ENCODE measurements around the gene EPHA4. TPM values are rescaled to one million over a fixed set of nuclear protein-coding genes. Genes with fewer than 3 reads are reported as not detected.

EPHA4 gene
- total and polyA plus RNA-seq, 2 donors (not counting 1 experiment from before 2014, with no cell fraction given): 10.7 to 54.9 TPM

DNA sequence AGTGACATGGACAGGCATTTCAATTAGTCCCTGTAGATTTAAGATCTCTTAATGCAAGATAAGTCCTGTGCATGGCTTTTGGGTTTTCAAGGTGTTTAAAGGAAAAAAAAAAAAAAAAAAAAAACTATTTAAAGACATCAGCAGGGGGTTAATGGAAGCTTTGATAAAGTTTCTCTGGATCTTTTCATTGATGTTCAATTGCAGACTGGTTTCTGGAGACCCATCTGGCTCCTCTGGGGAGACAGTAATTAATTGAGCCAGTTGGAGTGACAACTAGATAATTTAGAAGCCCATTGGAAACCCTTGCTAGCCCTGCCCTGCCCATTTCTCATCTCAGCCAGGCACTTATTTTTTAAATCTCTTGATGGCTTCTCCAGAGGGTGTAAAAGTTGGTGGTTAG lies 98.7 kb downstream of the EPHA4 start:
- no peaks in the 10 kb centered on the region for H3K36me3 ChIP-seq (replicated peaks in 1 of 2; ENCODE audit: control extremely low read depth in 1 of 2, control insufficient read depth in 1 of 2, extremely low read depth in 1 of 2, insufficient read depth in 2 of 2, low read length in 1 of 2)
- no peaks in the 10 kb centered on the region for H3K27me3 ChIP-seq (replicated peaks in 1 of 4; ENCODE audit: control extremely low read depth in 1 of 4, control insufficient read depth in 3 of 4, insufficient read depth in 4 of 4, low read length in 3 of 4)
- H3K9me3 ChIP-seq (ENCODE audit: control extremely low read depth in 1 of 3, control insufficient read depth in 2 of 3, insufficient read depth in 1 of 3, low read length in 2 of 3): no peaks in the 10 kb centered on the region
- TF ChIP-seq, protein P1, sequence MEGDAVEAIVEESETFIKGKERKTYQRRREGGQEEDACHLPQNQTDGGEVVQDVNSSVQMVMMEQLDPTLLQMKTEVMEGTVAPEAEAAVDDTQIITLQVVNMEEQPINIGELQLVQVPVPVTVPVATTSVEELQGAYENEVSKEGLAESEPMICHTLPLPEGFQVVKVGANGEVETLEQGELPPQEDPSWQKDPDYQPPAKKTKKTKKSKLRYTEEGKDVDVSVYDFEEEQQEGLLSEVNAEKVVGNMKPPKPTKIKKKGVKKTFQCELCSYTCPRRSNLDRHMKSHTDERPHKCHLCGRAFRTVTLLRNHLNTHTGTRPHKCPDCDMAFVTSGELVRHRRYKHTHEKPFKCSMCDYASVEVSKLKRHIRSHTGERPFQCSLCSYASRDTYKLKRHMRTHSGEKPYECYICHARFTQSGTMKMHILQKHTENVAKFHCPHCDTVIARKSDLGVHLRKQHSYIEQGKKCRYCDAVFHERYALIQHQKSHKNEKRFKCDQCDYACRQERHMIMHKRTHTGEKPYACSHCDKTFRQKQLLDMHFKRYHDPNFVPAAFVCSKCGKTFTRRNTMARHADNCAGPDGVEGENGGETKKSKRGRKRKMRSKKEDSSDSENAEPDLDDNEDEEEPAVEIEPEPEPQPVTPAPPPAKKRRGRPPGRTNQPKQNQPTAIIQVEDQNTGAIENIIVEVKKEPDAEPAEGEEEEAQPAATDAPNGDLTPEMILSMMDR (IDR thresholded peaks at IDR 0.05): no peak
- TF ChIP-seq EZH2 (IDR thresholded peaks at IDR 0.05; ENCODE audit: borderline replicate concordance, insufficient read depth, low read depth, low read length, poor library complexity, severe bottlenecking): no peak
- Mint-ChIP-seq H3K4me3 (no peak overlapping the region), H3K4me1 (peaks cover 6% of the 10 kb centered on the region), H3K27me3 (no peaks in the 10 kb centered on the region), H3K9me3 (ENCODE audit: insufficient read depth) (no peaks in the 10 kb centered on the region), H3K27ac (no peak overlapping the region)
- no peak overlapping the region for H2AFZ ChIP-seq (ENCODE audit: insufficient read depth, low read depth, low read length, poor library complexity, severe bottlenecking)
- H3K4me1 ChIP-seq (ENCODE audit: control insufficient read depth in 2 of 2, insufficient read depth in 2 of 2, low read length in 2 of 2): no peaks in the 10 kb centered on the region
- ATAC-seq (ENCODE audit: low read depth) (no peak), DNase-seq (no peak)
- H3K79me2 ChIP-seq (ENCODE audit: control insufficient read depth, insufficient read depth, low read length): no peaks in the 10 kb centered on the region
- no peak overlapping the region for H3K9ac ChIP-seq (ENCODE audit: low read length)
- no peaks in the 10 kb centered on the region for H4K20me1 ChIP-seq (ENCODE audit: control insufficient read depth, insufficient read depth, low read length, poor library complexity, severe bottlenecking)
- no peak overlapping the region for H3K4me3 ChIP-seq (ENCODE audit: control extremely low read depth in 1 of 5, extremely low read depth in 1 of 5, insufficient read depth in 1 of 5, low read depth in 2 of 5, low read length in 4 of 5)
- POLR2A ChIA-PET: no interaction called here
- H3K4me2 ChIP-seq (replicated peaks; ENCODE audit: low read depth, low read length, poor library complexity, severe bottlenecking): no peak overlapping the region
- intact Hi-C loops (cut with micrococcal nuclease): no loop called here
- CTCF ChIA-PET: interaction anchor here (0.6 kb wide), 1 partner anchor 170 kb away, joined by 3 read pairs; no protein-coding TSS in a partner anchor
- H3K27ac ChIP-seq (ENCODE audit: low read length in 2 of 2): no peak overlapping the region

DNA sequence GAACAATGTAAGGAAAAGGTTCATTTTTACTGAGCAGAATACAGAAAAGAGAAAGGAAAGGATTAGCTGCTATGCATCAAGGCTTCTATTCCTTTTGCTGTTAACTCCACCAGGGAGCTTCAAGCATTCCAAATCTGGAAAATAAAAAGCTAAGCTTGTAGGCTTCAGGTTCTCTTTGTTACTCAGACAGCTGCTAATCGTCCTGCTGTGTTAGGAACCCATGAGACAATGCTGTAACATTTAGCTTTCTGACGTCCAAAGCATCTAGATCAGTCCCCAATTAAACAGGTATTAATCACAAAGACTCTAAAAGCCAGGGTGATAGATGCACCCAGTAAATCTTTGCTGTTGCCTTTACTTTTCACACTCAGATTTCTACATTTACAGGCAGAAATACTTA lies 103.8 kb downstream of the EPHA4 start:
- H3K79me2 ChIP-seq (ENCODE audit: control insufficient read depth, insufficient read depth, low read length): no peaks in the 10 kb centered on the region
- no peak overlapping the region for H3K4me2 ChIP-seq (replicated peaks; ENCODE audit: low read depth, low read length, poor library complexity, severe bottlenecking)
- H3K27me3 Mint-ChIP-seq: no peaks in the 10 kb centered on the region
- ChIA-PET CTCF (no interaction called here), POLR2A (no interaction called here)
- no peak overlapping the region for H3K9ac ChIP-seq (ENCODE audit: low read length)
- H3K4me1 ChIP-seq (ENCODE audit: control insufficient read depth in 2 of 2, insufficient read depth in 2 of 2, low read length in 2 of 2): peaks cover 35 to 42% of the 10 kb centered on the region in 2 donors
- no peak overlapping the region for H3K4me3 Mint-ChIP-seq
- peaks cover 46% of the 10 kb centered on the region for H3K4me1 Mint-ChIP-seq
- intact Hi-C loops (cut with micrococcal nuclease): loop anchor here (5.0 kb wide), 2 partner anchors 49 to 104 kb away; partner anchors contain the start of gene EPHA4
- no peaks in the 10 kb centered on the region for H3K9me3 Mint-ChIP-seq (ENCODE audit: insufficient read depth)
- H4K20me1 ChIP-seq (ENCODE audit: control insufficient read depth, insufficient read depth, low read length, poor library complexity, severe bottlenecking): no peaks in the 10 kb centered on the region
- no peak for TF ChIP-seq EZH2 (IDR thresholded peaks at IDR 0.05; ENCODE audit: borderline replicate concordance, insufficient read depth, low read depth, low read length, poor library complexity, severe bottlenecking)
- TF ChIP-seq, protein P1 (IDR thresholded peaks at IDR 0.05): no peak
- DNase-seq: no peak
- 84% methylated on average over 2 of the region's 2 CpGs for WGBS (ENCODE audit: insufficient coverage)
- H2AFZ ChIP-seq (ENCODE audit: insufficient read depth, low read depth, low read length, poor library complexity, severe bottlenecking): no peak overlapping the region
- no peaks in the 10 kb centered on the region for H3K9me3 ChIP-seq (ENCODE audit: control extremely low read depth in 1 of 3, control insufficient read depth in 2 of 3, insufficient read depth in 1 of 3, low read length in 2 of 3)
- H3K27ac ChIP-seq (ENCODE audit: low read length in 2 of 2): no peak overlapping the region
- no peak for ATAC-seq (ENCODE audit: low read depth)
- H3K36me3 ChIP-seq (replicated peaks in 1 of 2; ENCODE audit: control extremely low read depth in 1 of 2, control insufficient read depth in 1 of 2, extremely low read depth in 1 of 2, insufficient read depth in 2 of 2, low read length in 1 of 2): no peaks in the 10 kb centered on the region
- no peak overlapping the region for H3K4me3 ChIP-seq (ENCODE audit: control extremely low read depth in 1 of 5, extremely low read depth in 1 of 5, insufficient read depth in 1 of 5, low read depth in 2 of 5, low read length in 4 of 5)
- H3K27me3 ChIP-seq (replicated peaks in 1 of 4; ENCODE audit: control extremely low read depth in 1 of 4, control insufficient read depth in 3 of 4, insufficient read depth in 4 of 4, low read length in 3 of 4): no peaks in the 10 kb centered on the region
- no peak overlapping the region for H3K27ac Mint-ChIP-seq
